ENCODE measurements around the gene DENND10.

- no peak for TF ChIP-seq MAX (IDR thresholded peaks at IDR 0.05)
- no peak for TF ChIP-seq NFIC (IDR thresholded peaks at IDR 0.05)
- no peak for TF ChIP-seq RAD21 (IDR thresholded peaks at IDR 0.05; ENCODE audit: low read depth)
- no peak for TF ChIP-seq FOXM1 (IDR thresholded peaks at IDR 0.05; ENCODE audit: borderline replicate concordance, low read depth)
- no peak for TF ChIP-seq REST (IDR thresholded peaks at IDR 0.05; ENCODE audit: low read depth)
- TF ChIP-seq TEAD4 (IDR thresholded peaks at IDR 0.05), result no peak
- TF ChIP-seq YY1 (IDR thresholded peaks at IDR 0.05; ENCODE audit: low read depth), result no peak
- no peak for TF ChIP-seq TCF12 (IDR thresholded peaks at IDR 0.05; ENCODE audit: low read depth)
- TF ChIP-seq EP300 (IDR thresholded peaks at IDR 0.05; ENCODE audit: borderline replicate concordance), result no peak
- no peak for TF ChIP-seq CEBPB (IDR thresholded peaks at IDR 0.05)
- no peak for TF ChIP-seq CREB1 (IDR thresholded peaks at IDR 0.05; ENCODE audit: low read depth)
Measured at GRCh38 chr10:119095640-119096039, 8.3 kb upstream of the DENND10 start.

Measured in Ishikawa (cell line).